ENCODE data around the gene TMEM106C. TPM values are rescaled to one million over a fixed set of nuclear protein-coding genes. Genes with fewer than 3 reads are reported as not detected.

The TMEM106C gene, protein sequence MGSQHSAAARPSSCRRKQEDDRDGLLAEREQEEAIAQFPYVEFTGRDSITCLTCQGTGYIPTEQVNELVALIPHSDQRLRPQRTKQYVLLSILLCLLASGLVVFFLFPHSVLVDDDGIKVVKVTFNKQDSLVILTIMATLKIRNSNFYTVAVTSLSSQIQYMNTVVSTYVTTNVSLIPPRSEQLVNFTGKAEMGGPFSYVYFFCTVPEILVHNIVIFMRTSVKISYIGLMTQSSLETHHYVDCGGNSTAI
- 10 to 100 TPM; 40.9 to 56.7 (median 42.3) TPM for total RNA-seq

GRCh38 chr12:47963340-47964040 lies at the start of gene TMEM106C:
TMEM106C (plus strand) TSS chr12:47963596; CDS start chr12:47964237, 641 bp downstream.
- TF ChIP-seq POLR2A (IDR thresholded peaks at IDR 0.05) (no peak), CTCF (IDR thresholded peaks at IDR 0.05) (peak in 1 of 3 donors; percentile 72)
- intact Hi-C loops (cut with DNase I; ENCODE audit: low total_unique reads), result no loop called here
- peak within 1 kb of the TSS; percentile 72 for H3K4me3 ChIP-seq (ENCODE audit: low read depth, poor library complexity, severe bottlenecking)
- peak; percentile 84 to 98 for DNase-seq (ENCODE audit: low spot score in 2 of 2)
- 1 to 2% methylated on average over 15 to 24 of the region's 59 CpGs for WGBS, 2 donors

GRCh38 chr12:47920913-47921312 lies 42.5 kb upstream of the TMEM106C start:
- intact Hi-C loops (cut with DNase I; ENCODE audit: low total_unique reads), result no loop called here
- H3K4me3 ChIP-seq (ENCODE audit: low read depth, poor library complexity, severe bottlenecking), result no peak overlapping the region
- DNase-seq (ENCODE audit: low spot score in 2 of 2), result no peak
- 80 to 83% methylated on average over 6 of the region's 6 CpGs for WGBS, 2 donors
- TF ChIP-seq CTCF (IDR thresholded peaks at IDR 0.05) (no peak), POLR2A (IDR thresholded peaks at IDR 0.05) (no peak)

DNA sequence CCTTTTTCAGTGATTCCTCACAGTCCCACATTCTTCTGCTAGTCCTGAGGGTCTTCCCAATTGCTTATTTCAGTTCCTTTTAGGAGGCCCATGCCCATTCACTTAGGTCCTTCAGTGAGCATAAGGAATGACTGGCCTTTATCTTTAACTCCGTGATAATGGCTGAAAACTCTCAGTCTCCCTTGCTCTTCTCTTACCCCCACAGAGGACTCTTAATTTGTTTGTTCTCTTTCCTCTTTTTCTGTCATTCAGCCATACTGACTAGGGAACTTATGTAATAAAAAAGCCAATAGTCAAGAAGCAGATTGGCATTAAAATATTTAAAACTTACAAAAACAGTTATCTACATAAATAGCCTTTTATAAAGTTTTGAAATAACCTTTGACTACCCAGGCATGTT lies 41.5 kb upstream of the TMEM106C start:
- intact Hi-C loops (cut with DNase I; ENCODE audit: low total_unique reads), result no loop called here
- H3K4me3 ChIP-seq (ENCODE audit: low read depth, poor library complexity, severe bottlenecking), result no peak overlapping the region
- TF ChIP-seq POLR2A (IDR thresholded peaks at IDR 0.05) (no peak), CTCF (IDR thresholded peaks at IDR 0.05) (no peak)
- WGBS, 2 donors, result 76 to 86% methylated on average over 1 of the region's 1 CpG
- DNase-seq (ENCODE audit: low spot score in 2 of 2), result no peak

GRCh38 chr12:47927346-47927745 lies 36.0 kb upstream of the TMEM106C start:
- TF ChIP-seq POLR2A (IDR thresholded peaks at IDR 0.05), result no peak
- TF ChIP-seq CTCF (IDR thresholded peaks at IDR 0.05), result no peak
- 86 to 87% methylated on average over 3 of the region's 3 CpGs for WGBS, 2 donors
- no peak for DNase-seq (ENCODE audit: low spot score in 2 of 2)
- intact Hi-C loops (cut with DNase I; ENCODE audit: low total_unique reads), result no loop called here
- no peak overlapping the region for H3K4me3 ChIP-seq (ENCODE audit: low read depth, poor library complexity, severe bottlenecking)

DNA sequence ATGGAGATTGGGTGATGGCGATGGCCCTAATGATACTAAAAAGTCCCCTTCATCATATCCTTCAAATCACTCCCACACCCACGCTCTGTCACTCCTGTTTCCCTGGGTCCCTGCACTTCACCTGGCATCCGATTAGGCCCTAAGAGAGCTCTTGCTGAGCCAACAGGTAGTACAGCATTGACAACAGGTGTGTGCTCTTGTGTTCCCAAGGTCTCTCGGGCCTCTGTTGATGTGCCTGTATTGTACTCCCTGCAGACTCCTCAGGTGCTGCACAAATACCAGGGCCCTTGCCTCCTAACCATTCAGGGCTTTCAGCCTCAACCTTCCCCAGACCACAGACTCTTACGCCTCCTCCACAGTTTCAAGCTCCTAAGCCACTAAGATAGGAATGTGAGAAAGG lies 32.8 kb upstream of the TMEM106C start:
- intact Hi-C loops (cut with DNase I; ENCODE audit: low total_unique reads), result no loop called here
- no peak overlapping the region for H3K4me3 ChIP-seq (ENCODE audit: low read depth, poor library complexity, severe bottlenecking)
- TF ChIP-seq CTCF (IDR thresholded peaks at IDR 0.05), result no peak
- DNase-seq (ENCODE audit: low spot score in 2 of 2), result no peak
- 93 to 97% methylated on average over 5 of the region's 5 CpGs for WGBS, 2 donors
